Spleen (tissue), 11 donors: ENCODE measurements around the gene ZNF717. TPM values are rescaled to one million over a fixed set of nuclear protein-coding genes. Genes with fewer than 3 reads are reported as not detected.
"Not testable (repeated sequence)": the region's sequence is repeated elsewhere in the genome, so short reads cannot be mapped to it uniquely, and the experiment has no call there.

Source experiments
- DNase-seq: peaks from one replicate; pipeline ENCODE4 v3.0.0-alpha.2; 2020
- H3K27ac ChIP-seq, 8 donors: fragments of 200-600 bp; sonication (generic) in 7 of 8; 1 replicate in 4 of 8; 2 replicates in 4 of 8; pipeline versions ENCODE4 v1.5.0 to v1.8.0; 2016 to 2021; ENCODE audit warnings: inconsistent platforms in 4 of 8, mild to moderate bottlenecking in 4 of 8, moderate library complexity in 1 of 8
- H3K27me3 ChIP-seq, 7 donors: fragments of 200-600 bp; sonication (generic) in 6 of 7; replicated peaks in 1 of 7; 1 replicate in 4 of 7; 2 replicates in 3 of 7; pipeline versions ENCODE4 v1.5.0 to v1.8.0; 2016 to 2021; ENCODE audit warnings: inconsistent platforms in 3 of 7, mild to moderate bottlenecking in 1 of 7
- H3K36me3 ChIP-seq, 6 donors: fragments of 200-600 bp; sonication (generic) in 5 of 6; 1 replicate in 4 of 6; 2 replicates in 2 of 6; pipeline versions ENCODE4 v1.5.0 to v1.8.0; 2016 to 2021; ENCODE audit warnings: inconsistent platforms in 2 of 6
- H3K4me1 ChIP-seq, 6 donors: fragments of 200-600 bp; sonication (generic) in 5 of 6; 1 replicate in 3 of 6; 2 replicates in 3 of 6; pipeline versions ENCODE4 v1.5.0 to v1.8.0; 2016 to 2021; ENCODE audit warnings: inconsistent platforms in 3 of 6
- H3K4me3 ChIP-seq, 8 donors: fragments of 200-600 bp; sonication (generic) in 7 of 8; 1 replicate in 4 of 8; 2 replicates in 4 of 8; pipeline versions ENCODE4 v1.5.0 to v1.8.0; 2016 to 2021; ENCODE audit warnings: inconsistent platforms in 4 of 8, mild to moderate bottlenecking in 4 of 8, moderate library complexity in 2 of 8
- H3K9me3 ChIP-seq, 8 donors: fragments of 200-600 bp; sonication (generic) in 7 of 8; 1 replicate in 4 of 8; 2 replicates in 4 of 8; pipeline versions ENCODE4 v1.5.0 to v1.8.0; 2016 to 2021; ENCODE audit warnings: inconsistent platforms in 4 of 8
- CTCF ChIP-seq, 11 experiments: fragments of 200-600 bp in 7 of 11; fragments of 450-650 bp in 4 of 11; sonication (generic) in 4 of 11; IDR thresholded peaks in 8 of 11; conservative IDR thresholded peaks in 3 of 11; 1 replicate in 7 of 11; 2 replicates in 4 of 11; pipeline versions ENCODE4 v1.4.0 to v1.8.0; 2016 to 2021; ENCODE audit warnings: antibody characterized with exemption in 11 of 11, inconsistent platforms in 4 of 11, mild to moderate bottlenecking in 1 of 11
- POLR2A ChIP-seq, 3 donors: fragments of 450-650 bp; IDR thresholded peaks; one replicate each; pipeline ENCODE4 v1.5.1; 2017; ENCODE audit warnings: antibody characterized with exemption in 3 of 3, mild to moderate bottlenecking in 1 of 3
- POLR2AphosphoS5 ChIP-seq, 3 donors: sonication (generic); formaldehyde crosslinking; IDR thresholded peaks; one replicate each; pipeline ENCODE4 v1.5.1; 2017; ENCODE audit warnings: antibody characterized with exemption in 3 of 3
- WGBS, 5 donors: extraction: QIAGEN DNeasy Blood & Tissue Kit in 3 of 5; methylation state at CpG; one replicate each; pipeline versions ENCODE4 v1.1.5 to v1.1.7; 2013 to 2018; 5-methylcytosine and 5-hydroxymethylcytosine counted together
- intact Hi-C: fragments of 100-400 bp; cut with DNase I; formaldehyde crosslinking; loops from one replicate; pipeline ENCODE4 v1.15.0; 2023; ENCODE audit warnings: low total_unique reads
- polyA plus RNA-seq, 3 donors: library from polyadenylated mRNA; stranded (reverse); fragments of 200-250 nt; gene quantifications; one replicate each; pipeline ENCODE4 v1.2.1, GENCODE V29; 2013
- total RNA-seq, 7 donors: library from RNA; depleted of rRNA in 3 of 7; stranded (reverse); fragments of >200 nt in 3 of 7; fragmentation: NEBNext Ultra II Directional in 4 of 7; extraction: Animal tissue kit (Norgen Biotek cat#: 25700) in 4 of 7; gene quantifications; one replicate each; pipeline versions ENCODE4 v1.1.0 to v1.2.1, GENCODE V29; 2016 to 2021
- donor health status: healthy with polysubstance abuse.
- donor health status: DM: no; HTN: no; CAD: no; lungs with moderate emphysema.
- donor health status: DM: no; HTN: no; CAD: no.
- donor health status: Bipolar disorder and iron deficiency.
- donor health status: healthy.
- donor health status: DM: no; HTN: no; CAD: no.
- donor health status: DM: yes; HTN: yes; CAD: no.

The ZNF717 gene
- total and polyA plus RNA-seq, 10 donors, result 6.4 to 19.4 (median 15.7) TPM

DNA sequence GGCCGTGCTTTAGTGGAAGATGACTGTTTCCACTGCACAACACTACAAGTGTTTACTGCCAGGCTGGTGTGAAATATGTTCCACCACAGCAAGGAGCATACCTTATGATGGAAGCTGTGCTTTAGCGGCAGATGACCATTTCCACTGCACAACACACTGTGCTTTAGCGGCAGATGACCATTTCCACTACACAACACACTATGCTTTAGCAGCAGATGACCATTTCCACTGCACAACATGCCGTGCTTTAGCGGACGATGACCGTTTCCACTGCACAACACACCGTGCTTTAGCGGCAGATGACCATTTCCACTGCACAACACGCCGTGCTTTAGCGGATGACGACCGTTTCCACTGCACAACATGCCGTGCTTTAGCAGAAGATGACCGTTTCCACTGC lies 2.8 kb downstream of the ZNF717 start:
- Histone ChIP-seq H3K4me3 (no peak overlapping the region), H3K36me3 (peaks cover 0 to 55% (median 10%) of the 10 kb centered on the region in 6 donors), H3K27ac (no peak overlapping the region), H3K4me1 (peaks cover 0 to 8% (median 3%) of the 10 kb centered on the region in 6 donors), H3K27me3 (no peaks in the 10 kb centered on the region), H3K9me3 (peaks cover 0 to 64% (median 19%) of the 10 kb centered on the region in 8 donors)
- intact Hi-C loops, result no loop called here
- TF ChIP-seq POLR2AphosphoS5 (IDR thresholded peaks at IDR 0.05) (no peak), CTCF (IDR thresholded peaks at IDR 0.05 in 8 of 11, conservative IDR thresholded peaks at IDR 0.05 in 3 of 11) (no peak), POLR2A (IDR thresholded peaks at IDR 0.05) (no peak)
- no peak for DNase-seq
- 93 to 98% (median 96%) methylated on average over 16 of the region's 16 CpGs for WGBS, 5 donors

DNA sequence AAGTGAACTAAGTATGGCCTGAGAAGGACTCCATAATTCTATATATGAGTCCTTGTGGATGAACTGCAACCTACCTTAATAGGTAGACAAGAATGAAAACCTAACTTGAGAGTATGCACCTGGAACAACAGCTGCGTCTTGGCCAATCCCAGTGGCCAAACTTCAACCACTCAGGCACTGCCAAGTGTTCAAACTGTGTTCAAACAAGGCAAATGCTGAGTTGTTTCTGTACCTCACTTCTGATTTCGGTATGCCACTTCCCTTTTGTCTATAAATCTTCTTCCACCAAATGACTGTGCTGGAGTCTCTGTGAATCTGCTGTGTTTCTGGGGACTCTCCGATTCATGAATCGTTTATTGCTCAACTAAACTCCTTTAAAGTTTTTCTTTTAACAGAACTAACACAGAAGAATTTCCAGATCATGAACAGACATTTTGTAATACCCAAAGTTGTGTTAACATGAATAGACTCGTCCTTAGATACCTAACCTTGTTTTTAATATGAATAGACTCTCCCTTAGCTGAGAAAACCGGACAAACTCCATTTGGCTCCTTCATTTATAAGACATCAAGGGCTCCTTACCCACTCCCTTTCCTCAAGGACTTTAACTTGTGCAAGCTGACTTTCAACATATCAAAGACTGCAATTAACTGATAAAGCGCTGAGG lies 4.1 kb downstream of the ZNF717 start:
- intact Hi-C loops, result no loop called here
- 71 to 81% (median 73%) methylated on average over 7 of the region's 7 CpGs for WGBS, 5 donors
- Histone ChIP-seq H3K27me3 (no peaks in the 10 kb centered on the region), H3K9me3 (peaks cover 0 to 69% (median 31%) of the 10 kb centered on the region in 8 donors), H3K36me3 (peaks cover 0 to 68% (median 14%) of the 10 kb centered on the region in 6 donors), H3K4me3 (no peak overlapping the region), H3K4me1 (peaks cover 0 to 8% (median 3%) of the 10 kb centered on the region in 6 donors), H3K27ac (no peak overlapping the region)
- DNase-seq, result no peak
- TF ChIP-seq POLR2A (IDR thresholded peaks at IDR 0.05), result no peak
- TF ChIP-seq CTCF (IDR thresholded peaks at IDR 0.05 in 8 of 11, conservative IDR thresholded peaks at IDR 0.05 in 3 of 11), result no peak
- no peak for TF ChIP-seq POLR2AphosphoS5 (IDR thresholded peaks at IDR 0.05)

DNA sequence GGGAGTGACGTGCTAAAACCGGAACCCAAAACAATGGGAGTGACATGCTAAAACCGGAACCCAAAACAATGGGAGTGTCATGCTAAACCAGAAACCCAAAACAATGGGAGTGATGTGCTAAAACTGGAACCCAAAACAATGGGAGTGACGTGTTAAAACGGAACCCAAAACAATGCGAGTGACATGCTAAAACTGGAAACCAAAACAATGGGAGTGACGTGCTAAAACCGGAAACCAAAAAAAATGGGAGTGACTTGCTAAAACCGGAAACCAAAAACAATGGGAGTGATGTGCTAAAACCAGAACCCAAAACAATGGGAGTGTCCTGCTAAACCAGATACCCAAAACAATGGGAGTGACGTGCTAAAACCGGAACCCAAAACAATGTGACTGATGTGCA lies 7.6 kb downstream of the ZNF717 start:
- H3K9me3 ChIP-seq, result peaks cover 0 to 97% (median 57%) of the 10 kb centered on the region in 8 donors
- H3K4me1 ChIP-seq, H3K27ac ChIP-seq, DNase-seq, H3K27me3 ChIP-seq, H3K4me3 ChIP-seq, intact Hi-C loops: not testable (repeated sequence)
- WGBS, 5 donors, result 85 to 95% (median 91%) methylated on average over 11 of the region's 11 CpGs
- peaks cover 0 to 100% (median 15%) of the 10 kb centered on the region in 6 donors for H3K36me3 ChIP-seq

DNA sequence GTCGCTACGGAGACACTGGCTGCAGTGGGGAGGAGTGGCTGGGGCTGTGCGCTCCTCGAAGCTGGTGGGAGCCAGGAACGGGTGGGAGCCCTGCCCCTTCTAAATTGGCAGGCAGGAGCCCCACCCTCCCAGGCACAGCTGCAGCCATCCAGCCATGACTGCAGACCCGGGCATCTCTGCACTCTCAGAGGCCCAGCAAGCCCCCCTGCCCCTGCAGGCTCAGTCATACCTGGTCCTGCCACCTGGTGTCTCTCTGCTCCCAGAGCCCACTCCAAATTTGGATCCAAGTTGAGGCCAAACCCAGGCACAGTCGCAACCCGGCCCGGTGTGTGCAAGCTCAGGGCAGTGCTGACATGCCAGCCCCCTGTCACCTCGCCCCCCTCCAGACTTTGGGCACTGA lies 13.7 kb downstream of the ZNF717 start:
- H3K4me3 ChIP-seq, intact Hi-C loops, H3K4me1 ChIP-seq, DNase-seq, H3K27me3 ChIP-seq, H3K27ac ChIP-seq: not testable (repeated sequence)
- Histone ChIP-seq H3K36me3 (peaks cover 0 to 98% (median 26%) of the 10 kb centered on the region in 6 donors), H3K9me3 (peaks cover 3 to 100% (median 81%) of the 10 kb centered on the region in 8 donors)
- 76 to 94% (median 83%) methylated on average over 7 to 10 of the region's 10 CpGs for WGBS, 5 donors

DNA sequence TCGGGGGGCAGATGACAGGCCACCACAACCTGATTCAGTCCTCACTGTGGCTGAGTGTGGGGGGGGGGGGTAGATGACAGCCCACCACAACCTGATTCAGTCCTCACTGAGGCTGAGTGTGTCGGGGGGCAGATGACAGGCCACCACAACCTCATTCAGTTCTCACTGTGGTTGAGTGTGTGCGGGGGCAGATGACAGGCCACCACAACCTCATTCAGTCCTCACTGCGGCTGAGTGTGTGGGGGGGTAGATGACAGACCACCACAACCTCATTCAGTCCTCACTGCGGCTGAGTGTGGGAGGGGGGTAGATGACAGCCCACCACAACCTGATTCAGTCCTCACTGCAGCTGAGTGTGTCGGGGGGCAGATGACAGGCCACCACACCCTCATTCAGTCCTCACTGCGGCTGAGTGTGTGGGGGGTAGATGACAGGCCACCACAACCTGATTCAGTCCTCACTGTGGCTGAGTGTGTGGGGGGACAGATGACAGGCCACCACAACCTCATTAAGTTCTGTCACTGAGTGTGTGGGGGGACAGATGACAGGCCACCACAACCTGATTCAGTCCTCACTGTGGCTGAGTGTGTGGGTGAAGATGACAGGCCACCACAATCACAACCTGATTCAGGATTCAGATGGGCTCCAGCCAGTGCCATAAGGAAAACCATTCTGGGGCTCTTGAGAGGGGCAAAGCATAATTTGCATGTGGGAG lies 16.9 kb downstream of the ZNF717 start:
- TF ChIP-seq POLR2A (IDR thresholded peaks at IDR 0.05) (no peak), CTCF (IDR thresholded peaks at IDR 0.05 in 8 of 11, conservative IDR thresholded peaks at IDR 0.05 in 3 of 11) (no peak), POLR2AphosphoS5 (IDR thresholded peaks at IDR 0.05) (no peak)
- no peaks in the 10 kb centered on the region for H3K27me3 ChIP-seq
- no peak for DNase-seq
- H3K27ac ChIP-seq, result no peak overlapping the region
- peaks cover 8 to 100% (median 86%) of the 10 kb centered on the region in 8 donors for H3K9me3 ChIP-seq
- H3K36me3 ChIP-seq, result peaks cover 3 to 96% (median 36%) of the 10 kb centered on the region in 6 donors
- intact Hi-C loops, result no loop called here
- no peaks in the 10 kb centered on the region for H3K4me1 ChIP-seq
- WGBS, 5 donors, result 83 to 91% (median 84%) methylated on average over 5 to 7 of the region's 7 CpGs
- H3K4me3 ChIP-seq, result no peak overlapping the region
